OCI-LY7 (cell line): ENCODE data around the gene FOXL3. TPM values are rescaled to one million over a fixed set of nuclear protein-coding genes. Genes with fewer than 3 reads are reported as not detected.

Experiments
- BruUV-seq: library from RNA; stranded (reverse); fragments of 400-500 nt; replicated peaks from 2 replicates; lab custom pipeline; 2021; lab: Mats Ljungman, UMichigan
- CTCF ChIA-PET: fragments of 300-600 bp; sonication (Branson Sonifier 250); formaldehyde crosslinking; loops from one replicate; lab custom pipeline; 2022; ENCODE audit warnings: antibody characterized with exemption; ENCODE audit not compliant: unreplicated experiment; lab: Charles Lee
- POLR2A ChIA-PET: fragments of 300-600 bp; sonication (Branson Sonifier 250); formaldehyde crosslinking; loops from one replicate; lab custom pipeline; 2022; ENCODE audit warnings: antibody characterized with exemption; lab: Charles Lee
- DNase-seq: peaks from one replicate; pipeline ENCODE4 v3.0.0-alpha.2; 2015; ENCODE audit warnings: low spot score
- H2AFZ ChIP-seq: fragments of 200-600 bp; sonication (generic), shearing (Covaris generic); 2 replicates; pipeline ENCODE4 v1.6.1; 2014; ENCODE audit warnings: mild to moderate bottlenecking, antibody characterized with exemption, low read length, moderate library complexity
- H3K27ac ChIP-seq: fragments of 200-600 bp; sonication (generic); 2 replicates; pipeline ENCODE4 v1.5.1; 2014; ENCODE audit warnings: mixed run types, low read depth, mild to moderate bottlenecking, moderate library complexity, low read length, inconsistent platforms; ENCODE audit not compliant: poor library complexity, severe bottlenecking
- H3K36me3 ChIP-seq: fragments of 200-600 bp; sonication (generic); 2 replicates; pipeline ENCODE4 v1.6.1; 2014; ENCODE audit warnings: mild to moderate bottlenecking, antibody characterized with exemption, low read length, moderate library complexity, mixed read lengths; ENCODE audit not compliant: insufficient read depth
- H3K4me1 ChIP-seq: fragments of 200-600 bp; sonication (generic); 2 replicates; pipeline ENCODE4 v1.5.1; 2014; ENCODE audit warnings: mild to moderate bottlenecking, low read length; ENCODE audit not compliant: insufficient read depth, poor library complexity, severe bottlenecking
- H3K4me2 ChIP-seq: fragments of 200-600 bp; sonication (generic); 2 replicates; pipeline ENCODE4 v1.6.1; 2014; ENCODE audit warnings: mild to moderate bottlenecking, low read length
- H3K4me3 ChIP-seq: fragments of 200-600 bp; sonication (generic); 2 replicates; pipeline ENCODE4 v1.5.1; 2014; ENCODE audit warnings: mild to moderate bottlenecking, low read depth, low read length; ENCODE audit not compliant: poor library complexity, severe bottlenecking
- H3K79me2 ChIP-seq: fragments of 200-600 bp; sonication (generic); 2 replicates; pipeline ENCODE4 v1.6.1; 2016; ENCODE audit warnings: low read depth, mild to moderate bottlenecking, low read length, moderate library complexity, mixed read lengths; ENCODE audit not compliant: insufficient read depth
- H3K9me2 ChIP-seq: fragments of 200-600 bp; sonication (generic); 2 replicates; pipeline ENCODE4 v1.6.1; 2016; ENCODE audit warnings: mild to moderate bottlenecking, low read length, mixed read lengths; ENCODE audit not compliant: insufficient read depth
- H3K9me3 ChIP-seq: fragments of 200-600 bp; sonication (generic); 2 replicates; pipeline ENCODE4 v1.6.1; 2014; ENCODE audit warnings: mild to moderate bottlenecking, mixed run types, low read length, mixed read lengths
- H4K20me1 ChIP-seq: fragments of 200-600 bp; sonication (generic); 2 replicates; pipeline ENCODE4 v1.6.1; 2014; ENCODE audit warnings: mild to moderate bottlenecking, antibody characterized with exemption, low read length, moderate library complexity, mixed read lengths; ENCODE audit not compliant: insufficient read depth
- CTCF ChIP-seq: fragments of 200-600 bp; sonication (generic); conservative IDR thresholded peaks from 2 replicates; pipeline ENCODE4 v1.5.1; 2014; ENCODE audit warnings: mild to moderate bottlenecking, antibody characterized with exemption, low read length, moderate library complexity, mixed read lengths
- EZH2phosphoT487 ChIP-seq: fragments of 200-600 bp; sonication (generic); IDR thresholded peaks from 2 replicates; pipeline ENCODE4 v1.6.1; 2018; ENCODE audit warnings: low read depth, borderline replicate concordance, mild to moderate bottlenecking, mixed run types, antibody characterized with exemption, low read length, moderate library complexity, mixed read lengths
- intact Hi-C: fragments of 100-400 bp; cut with micrococcal nuclease; formaldehyde crosslinking; loops from one replicate; pipeline ENCODE4 v1.10.0; 2022; ENCODE audit not compliant: unreplicated experiment
- total RNA-seq, 2 experiments: library from RNA; depleted of rRNA in 1 of 2; stranded (reverse); fragments of >200 nt in 1 of 2; shearing (Covaris generic) in 1 of 2; gene quantifications; 2 replicates each; pipeline ENCODE4 v1.2.3, GENCODE V29; 2014 to 2022

FOXL3 gene
- total RNA-seq, 2 experiments from 2014 or later = not detected

- Histone ChIP-seq H3K4me1 (no peaks in the 10 kb centered on the region), H3K36me3 (no peaks in the 10 kb centered on the region), H3K27ac (no peak overlapping the region), H3K4me2 (no peak overlapping the region), H2AFZ (no peak overlapping the region), H3K79me2 (no peaks in the 10 kb centered on the region), H3K9me3 (no peaks in the 10 kb centered on the region), H3K4me3 (no peak overlapping the region), H4K20me1 (no peaks in the 10 kb centered on the region), H3K9me2 (no peaks in the 10 kb centered on the region)
- TF ChIP-seq CTCF (no peak), EZH2phosphoT487 (no peak)
- no TSS peak for BruUV-seq
- DNase-seq = no peak
- intact Hi-C loops = no loop called here
- POLR2A ChIA-PET = no interaction called here
- CTCF ChIA-PET = no interaction called here
These were observed 11.9 kb upstream of the FOXL3 start for GRCh38 chr7:278081-278480.

- H3K4me3 ChIP-seq = no peak overlapping the region
- no peaks in the 10 kb centered on the region for H3K79me2 ChIP-seq
- no peak overlapping the region for H2AFZ ChIP-seq
- no TSS peak for BruUV-seq
- no peaks in the 10 kb centered on the region for H3K36me3 ChIP-seq
- CTCF ChIA-PET = no interaction called here
- H3K9me2 ChIP-seq = no peaks in the 10 kb centered on the region
- H4K20me1 ChIP-seq = no peaks in the 10 kb centered on the region
- no peak overlapping the region for H3K27ac ChIP-seq
- H3K4me2 ChIP-seq = no peak overlapping the region
- intact Hi-C loops = no loop called here
- H3K4me1 ChIP-seq = no peaks in the 10 kb centered on the region
- no peak for DNase-seq
- H3K9me3 ChIP-seq = no peaks in the 10 kb centered on the region
- POLR2A ChIA-PET = no interaction called here
- no peak for TF ChIP-seq CTCF
- no peak for TF ChIP-seq EZH2phosphoT487
These were observed 10.1 kb upstream of the FOXL3 start for GRCh38 chr7:279821-280220.

GRCh38 chr7:280461-280860 lies 9.5 kb upstream of the FOXL3 start:
- Histone ChIP-seq H3K4me2 (no peak overlapping the region), H4K20me1 (no peaks in the 10 kb centered on the region), H3K4me3 (no peak overlapping the region), H3K9me2 (no peaks in the 10 kb centered on the region), H3K27ac (no peak overlapping the region), H3K9me3 (no peaks in the 10 kb centered on the region), H2AFZ (no peak overlapping the region), H3K36me3 (no peaks in the 10 kb centered on the region), H3K4me1 (no peaks in the 10 kb centered on the region), H3K79me2 (no peaks in the 10 kb centered on the region)
- TF ChIP-seq EZH2phosphoT487 (no peak), CTCF (no peak)
- POLR2A ChIA-PET = no interaction called here
- intact Hi-C loops = no loop called here
- CTCF ChIA-PET = no interaction called here
- BruUV-seq = no TSS peak
- no peak for DNase-seq
